ENCODE results near the gene LIMS2. TPM values are rescaled to one million over a fixed set of nuclear protein-coding genes. Genes with fewer than 3 reads are reported as not detected.

LIMS2 gene
- polyA plus RNA-seq, 1 experiment: 46.1 TPM

DNA sequence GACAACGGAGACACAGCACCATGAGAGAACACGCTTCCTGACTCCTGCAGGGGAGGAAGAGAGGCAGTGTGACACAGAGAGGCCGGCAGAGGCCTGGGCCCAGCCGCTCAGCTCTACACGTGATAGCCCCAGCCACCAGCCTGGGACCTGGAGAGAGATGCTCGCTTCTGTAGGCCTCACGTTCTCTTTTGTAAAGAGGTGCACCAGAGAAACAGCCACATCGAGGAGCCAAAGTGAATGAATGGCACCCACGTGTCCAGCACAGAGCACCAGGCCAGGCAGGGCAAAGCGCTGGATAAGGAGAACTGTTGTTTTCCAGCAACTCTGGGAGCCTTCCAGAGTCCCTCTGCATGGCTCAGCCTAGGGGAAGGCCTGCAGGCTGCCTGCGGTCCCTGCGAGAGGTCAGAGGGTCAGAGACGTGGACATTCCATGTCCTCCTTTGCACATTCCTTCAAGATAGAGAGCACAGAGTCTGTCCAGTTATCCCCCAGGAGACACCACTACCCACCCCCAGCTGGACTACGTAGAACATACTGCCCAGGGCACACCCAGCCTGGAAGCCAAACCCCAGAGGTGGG lies 14.2 kb downstream of the LIMS2 start:
- H3K4me3 ChIP-seq (ENCODE audit: low read depth, low read length): no peak overlapping the region
- ChIA-PET POLR2A (no interaction called here), CTCF (interaction anchor here (0.8 kb wide), 1 partner anchor 40 kb away, joined by 3 read pairs; no protein-coding TSS in a partner anchor)
- H3K36me3 ChIP-seq (ENCODE audit: control insufficient read depth, insufficient read depth, low read length): peaks cover 16% of the 10 kb centered on the region
- DNase-seq (ENCODE audit: low read depth): no peak
- TF ChIP-seq, protein P1, sequence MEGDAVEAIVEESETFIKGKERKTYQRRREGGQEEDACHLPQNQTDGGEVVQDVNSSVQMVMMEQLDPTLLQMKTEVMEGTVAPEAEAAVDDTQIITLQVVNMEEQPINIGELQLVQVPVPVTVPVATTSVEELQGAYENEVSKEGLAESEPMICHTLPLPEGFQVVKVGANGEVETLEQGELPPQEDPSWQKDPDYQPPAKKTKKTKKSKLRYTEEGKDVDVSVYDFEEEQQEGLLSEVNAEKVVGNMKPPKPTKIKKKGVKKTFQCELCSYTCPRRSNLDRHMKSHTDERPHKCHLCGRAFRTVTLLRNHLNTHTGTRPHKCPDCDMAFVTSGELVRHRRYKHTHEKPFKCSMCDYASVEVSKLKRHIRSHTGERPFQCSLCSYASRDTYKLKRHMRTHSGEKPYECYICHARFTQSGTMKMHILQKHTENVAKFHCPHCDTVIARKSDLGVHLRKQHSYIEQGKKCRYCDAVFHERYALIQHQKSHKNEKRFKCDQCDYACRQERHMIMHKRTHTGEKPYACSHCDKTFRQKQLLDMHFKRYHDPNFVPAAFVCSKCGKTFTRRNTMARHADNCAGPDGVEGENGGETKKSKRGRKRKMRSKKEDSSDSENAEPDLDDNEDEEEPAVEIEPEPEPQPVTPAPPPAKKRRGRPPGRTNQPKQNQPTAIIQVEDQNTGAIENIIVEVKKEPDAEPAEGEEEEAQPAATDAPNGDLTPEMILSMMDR (IDR thresholded peaks at IDR 0.05; ENCODE audit: insufficient read depth, low read depth, low read length): no peak
- no peaks in the 10 kb centered on the region for H3K27me3 ChIP-seq (ENCODE audit: control insufficient read depth, insufficient read depth, low read length)

DNA sequence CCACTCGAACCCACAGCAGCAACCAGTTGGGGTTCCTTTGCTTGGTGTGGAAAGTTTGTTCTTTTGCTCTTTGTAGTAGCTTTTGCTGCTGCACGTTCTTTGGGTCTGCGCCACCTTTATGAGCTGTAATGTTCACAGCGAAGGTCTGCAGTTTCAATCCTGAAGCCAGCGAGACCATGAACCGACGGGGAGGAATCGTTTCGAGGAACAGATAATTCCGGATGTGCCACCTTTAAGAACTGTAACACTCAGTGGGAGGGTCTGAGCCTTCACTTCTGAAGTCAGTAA lies 15.1 kb downstream of the LIMS2 start:
- TF ChIP-seq, protein P1 (IDR thresholded peaks at IDR 0.05; ENCODE audit: insufficient read depth, low read depth, low read length): no peak
- H3K36me3 ChIP-seq (ENCODE audit: control insufficient read depth, insufficient read depth, low read length): peaks cover 19% of the 10 kb centered on the region
- ChIA-PET POLR2A (no interaction called here), CTCF (interaction anchor here (1.1 kb wide), 1 partner anchor 69 kb away, joined by 3 read pairs; no protein-coding TSS in a partner anchor)
- DNase-seq (ENCODE audit: low read depth): no peak
- H3K27me3 ChIP-seq (ENCODE audit: control insufficient read depth, insufficient read depth, low read length): no peaks in the 10 kb centered on the region
- no peak overlapping the region for H3K4me3 ChIP-seq (ENCODE audit: low read depth, low read length)

DNA sequence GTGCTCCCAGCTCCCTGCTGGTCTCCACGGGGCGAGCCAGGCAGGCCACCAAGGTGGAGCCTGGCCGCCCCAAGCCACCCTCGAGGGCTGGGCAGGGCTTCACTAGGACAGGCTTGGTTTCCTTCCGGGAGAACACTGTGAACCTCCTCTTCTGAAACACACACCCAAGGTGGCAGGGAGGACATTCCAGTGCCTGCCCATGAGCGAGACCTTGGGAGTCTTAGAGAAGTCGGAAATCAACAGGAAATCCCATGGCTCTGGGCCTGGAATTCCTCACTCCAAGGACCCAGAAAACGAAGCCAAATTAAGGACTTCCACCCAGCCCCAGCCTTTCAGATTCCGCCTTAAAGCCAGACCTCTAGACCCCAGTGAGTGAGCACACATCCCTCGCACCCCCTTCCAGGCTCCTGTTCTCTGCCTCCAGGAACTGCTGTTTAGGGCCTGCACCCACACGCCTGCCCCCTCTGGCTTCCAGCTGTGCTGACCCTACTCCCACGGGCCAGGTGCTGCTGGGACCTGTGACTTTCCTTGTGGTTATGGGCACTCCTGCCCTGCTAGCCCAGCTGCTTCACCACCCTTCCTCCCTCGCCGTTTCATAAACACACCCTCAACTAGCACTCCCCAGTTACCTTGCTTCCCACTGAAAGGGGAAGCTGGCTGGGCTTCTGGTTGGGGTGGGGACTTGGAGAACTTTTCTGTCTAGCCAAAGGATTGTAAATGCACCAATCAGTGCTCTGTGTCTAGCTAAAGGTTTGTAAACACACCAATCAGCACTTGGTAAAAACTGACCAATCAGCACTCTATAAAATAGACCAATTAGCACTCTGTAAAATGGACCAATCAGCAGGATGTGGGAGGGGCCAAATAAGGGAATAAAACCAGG lies 15.7 kb downstream of the LIMS2 start:
- POLR2A ChIA-PET: no interaction called here
- no peak overlapping the region for H3K4me3 ChIP-seq (ENCODE audit: low read depth, low read length)
- TF ChIP-seq, protein P1 (IDR thresholded peaks at IDR 0.05; ENCODE audit: insufficient read depth, low read depth, low read length): no peak
- CTCF ChIA-PET: interaction anchor here (0.6 to 1.1 kb wide), 2 partner anchors 15 to 68 kb away, joined by 3 to 4 read pairs; no protein-coding TSS in a partner anchor
- no peaks in the 10 kb centered on the region for H3K27me3 ChIP-seq (ENCODE audit: control insufficient read depth, insufficient read depth, low read length)
- peaks cover 21% of the 10 kb centered on the region for H3K36me3 ChIP-seq (ENCODE audit: control insufficient read depth, insufficient read depth, low read length)
- no peak for DNase-seq (ENCODE audit: low read depth)

DNA sequence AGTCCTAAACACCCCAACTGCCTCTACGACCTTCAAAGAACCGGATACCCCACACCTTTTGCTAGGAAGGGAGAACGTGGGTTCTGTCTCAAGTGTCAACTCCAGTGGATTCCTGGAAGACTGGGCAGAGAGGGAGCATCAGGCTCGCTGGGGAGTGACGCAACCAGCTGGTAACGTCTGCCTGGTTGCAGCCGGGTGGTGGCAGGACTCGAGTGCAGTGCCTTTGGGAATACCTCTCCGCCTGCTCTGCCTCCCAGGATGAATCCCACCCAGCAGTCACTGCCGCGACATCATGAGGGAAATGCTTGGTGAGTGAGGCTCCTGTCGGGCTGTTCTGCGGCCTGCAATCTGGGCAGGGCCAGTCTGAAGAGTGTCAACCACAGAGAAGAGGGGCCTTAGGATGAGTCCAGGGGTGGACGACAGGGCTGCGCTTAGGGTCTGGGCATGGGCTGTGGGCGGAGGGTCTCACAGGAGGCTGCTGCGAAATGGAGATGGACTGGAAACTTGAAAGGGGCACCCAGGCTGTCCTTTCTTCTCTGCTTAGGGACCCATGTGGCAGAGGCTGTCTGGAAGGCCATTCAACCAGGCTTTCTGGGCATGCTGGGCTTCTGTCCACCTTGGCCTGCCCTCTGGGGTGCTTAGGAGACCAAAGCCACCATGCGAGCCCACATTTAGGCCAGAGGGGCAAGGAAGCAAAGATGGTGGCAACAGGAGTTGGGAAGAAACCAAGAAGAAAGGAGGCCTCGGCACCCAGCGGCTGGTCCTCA lies 16.5 kb downstream of the LIMS2 start:
- Histone ChIP-seq H3K4me3 (ENCODE audit: low read depth, low read length) (no peak overlapping the region), H3K36me3 (ENCODE audit: control insufficient read depth, insufficient read depth, low read length) (peaks cover 23% of the 10 kb centered on the region), H3K27me3 (ENCODE audit: control insufficient read depth, insufficient read depth, low read length) (no peaks in the 10 kb centered on the region)
- TF ChIP-seq, protein P1 (IDR thresholded peaks at IDR 0.05; ENCODE audit: insufficient read depth, low read depth, low read length): no peak
- POLR2A ChIA-PET: no interaction called here
- CTCF ChIA-PET: interaction anchor here (0.6 kb wide), 1 partner anchor 16 kb away, joined by 4 read pairs; no protein-coding TSS in a partner anchor
- DNase-seq (ENCODE audit: low read depth): no peak

DNA sequence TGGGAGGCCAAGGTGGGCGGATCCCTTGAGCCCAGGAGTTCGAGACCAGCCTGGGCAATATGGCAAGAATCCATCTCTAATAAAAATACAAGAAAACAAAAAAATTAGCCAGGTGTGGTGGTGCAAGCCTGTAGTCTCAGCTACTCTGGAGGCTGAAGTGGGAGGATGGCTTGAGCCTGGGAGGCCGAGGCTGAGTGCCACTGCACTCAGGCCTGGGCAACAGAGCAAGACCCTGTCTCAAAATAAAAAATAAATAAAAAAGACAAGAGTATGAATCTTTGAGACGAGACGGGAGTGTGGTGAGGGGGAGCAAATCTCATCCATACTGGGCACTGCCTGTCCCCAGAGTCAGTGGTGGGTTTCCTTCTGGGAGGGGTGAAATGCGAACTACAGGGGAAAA lies 17.2 kb downstream of the LIMS2 start:
- no peak for DNase-seq (ENCODE audit: low read depth)
- ChIA-PET POLR2A (no interaction called here), CTCF (no interaction called here)
- H3K27me3 ChIP-seq (ENCODE audit: control insufficient read depth, insufficient read depth, low read length): no peaks in the 10 kb centered on the region
- peaks cover 24% of the 10 kb centered on the region for H3K36me3 ChIP-seq (ENCODE audit: control insufficient read depth, insufficient read depth, low read length)
- TF ChIP-seq, protein P1 (IDR thresholded peaks at IDR 0.05; ENCODE audit: insufficient read depth, low read depth, low read length): no peak
- H3K4me3 ChIP-seq (ENCODE audit: low read depth, low read length): no peak overlapping the region

Data from BJ (cell line).